GM19023 (cell line): Measurements from ENCODE around the gene CTTN.

Source experiments
- ATAC-seq: cut with Tn5 transposase; IDR thresholded peaks from one replicate; pipeline ENCODE4 v1.9.1; 2021; ENCODE audit warnings: mild to moderate bottlenecking, moderate library complexity; ENCODE audit not compliant: unreplicated experiment

Gene CTTN

DNA sequence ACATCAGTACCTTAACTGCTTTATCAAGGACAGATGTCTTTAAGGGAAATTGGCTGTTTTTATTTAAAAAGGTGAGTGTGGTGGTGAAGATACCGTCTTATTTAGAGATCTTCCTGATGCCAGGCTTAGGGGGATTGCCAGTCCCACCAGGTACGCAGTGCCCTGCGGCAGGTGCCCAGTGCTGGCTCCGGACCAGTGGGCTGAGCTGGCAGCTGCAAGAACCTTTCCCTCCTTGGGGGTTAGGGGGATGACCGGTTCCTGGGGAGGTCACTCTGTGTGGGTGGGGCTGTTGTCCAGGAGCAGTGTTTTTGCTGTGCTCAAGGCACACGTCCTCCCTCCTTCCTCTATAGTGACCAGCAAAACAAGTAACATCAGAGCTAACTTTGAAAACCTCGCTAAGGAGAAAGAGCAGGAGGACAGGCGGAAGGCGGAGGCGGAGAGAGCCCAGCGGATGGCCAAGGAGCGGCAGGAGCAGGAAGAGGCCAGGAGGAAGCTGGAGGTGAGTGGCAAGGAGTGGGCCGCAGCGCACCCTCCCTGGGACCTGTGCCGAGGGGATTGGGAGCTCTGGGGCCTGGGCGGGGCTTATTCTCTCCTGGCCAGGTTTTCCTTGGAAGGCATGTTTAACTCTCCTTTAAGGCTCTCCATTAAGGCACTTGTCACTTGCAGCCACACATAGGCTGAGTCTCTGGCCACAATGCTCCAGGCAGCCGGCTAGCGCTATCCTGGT is 30.5 kb downstream of the CTTN start:
- ATAC-seq: no peak

DNA sequence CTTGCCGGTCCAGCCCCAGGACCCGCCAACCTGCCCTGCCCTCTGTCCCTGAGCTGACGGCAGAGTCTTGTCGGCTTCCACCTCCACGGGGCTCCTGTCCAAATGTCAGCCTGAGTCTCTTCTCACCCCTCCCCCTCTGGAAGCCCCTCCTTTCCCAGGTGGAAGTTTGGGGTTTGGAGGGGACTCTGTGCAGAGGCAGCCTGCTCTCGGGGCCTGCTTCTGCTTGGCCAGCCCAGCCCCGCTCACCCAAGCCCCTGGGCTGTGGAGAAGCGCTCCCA is 31.0 kb downstream of the CTTN start:
- no peak for ATAC-seq

DNA sequence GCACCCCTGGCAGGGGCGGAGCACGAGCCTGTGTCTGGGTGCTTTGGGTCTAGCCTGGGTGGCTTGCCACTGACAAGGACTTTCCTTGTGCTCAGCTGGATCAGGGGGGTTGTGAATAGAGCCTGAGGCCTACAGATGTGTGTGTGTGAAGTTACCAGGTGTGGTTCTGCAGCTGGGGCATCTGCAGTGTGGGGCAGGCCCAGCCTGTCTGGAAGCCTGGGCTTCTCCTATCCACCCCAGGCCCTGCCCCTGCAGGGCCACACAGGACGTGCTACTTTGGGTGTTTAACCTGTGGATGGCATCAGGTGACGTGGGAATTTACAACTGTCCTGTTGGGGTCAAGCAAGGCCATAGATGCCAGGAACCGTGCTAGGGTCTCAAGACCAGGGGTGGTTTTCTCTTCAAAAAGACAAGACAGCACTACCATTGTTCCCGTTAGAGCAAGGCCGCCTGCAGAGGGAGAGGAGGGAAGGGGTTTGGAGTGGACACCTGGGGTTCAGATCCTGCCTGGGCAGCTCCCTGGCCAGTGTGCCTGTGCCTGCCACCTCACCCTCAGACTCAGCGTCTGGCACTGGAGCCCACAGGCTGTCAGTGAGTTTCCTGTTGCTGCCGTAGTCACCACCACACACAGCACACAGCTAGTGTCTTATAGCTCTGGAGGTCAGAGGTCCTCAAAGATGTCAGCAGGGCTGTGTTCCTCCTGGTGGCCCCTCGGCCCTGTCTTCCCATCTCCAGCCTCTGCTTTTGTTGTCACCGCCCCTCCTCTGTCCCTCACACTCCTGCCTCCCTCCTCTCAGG is 31.6 kb downstream of the CTTN start:
- no peak for ATAC-seq

DNA sequence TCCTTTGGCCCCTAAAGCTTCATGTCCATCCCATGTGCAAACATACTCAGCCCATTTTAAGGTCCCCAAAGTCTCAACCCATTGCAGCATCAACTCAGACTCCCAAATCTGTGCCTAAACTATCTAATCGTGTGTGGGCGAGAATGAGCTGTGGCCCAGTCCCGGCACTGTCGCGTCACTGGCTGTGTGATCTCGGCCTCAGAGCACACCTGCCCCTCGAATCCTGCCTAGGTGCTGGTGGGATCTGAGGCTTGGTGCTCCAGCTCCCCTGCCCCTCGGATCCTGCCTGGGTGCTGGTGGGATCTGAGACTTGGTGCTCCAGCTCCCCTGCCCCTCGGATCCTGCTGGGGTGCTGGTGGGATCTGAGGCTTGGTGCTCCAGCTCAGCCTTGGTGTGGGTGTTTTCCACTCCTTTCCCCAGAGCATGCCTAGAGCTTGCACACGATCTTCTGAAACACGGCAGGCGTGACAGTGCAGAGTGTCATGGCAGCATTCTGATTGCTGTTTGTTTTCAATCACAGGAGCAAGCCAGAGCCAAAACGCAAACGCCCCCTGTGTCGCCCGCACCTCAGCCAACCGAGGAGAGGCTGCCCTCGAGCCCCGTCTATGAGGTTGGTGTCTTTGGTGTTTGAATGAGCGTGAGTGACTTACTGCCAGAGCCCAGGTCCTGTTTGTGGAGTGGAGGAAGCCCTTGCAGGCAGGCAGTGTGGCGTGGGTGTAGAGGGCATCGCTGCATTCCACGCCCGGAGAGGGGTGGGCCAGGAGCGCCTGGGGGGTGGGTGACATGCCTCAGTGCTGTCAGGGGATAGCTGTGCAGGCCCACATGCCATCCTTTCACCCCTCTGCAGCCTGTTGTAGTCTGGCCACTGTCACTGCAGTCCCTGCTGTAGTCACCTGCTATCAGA is 32.6 kb downstream of the CTTN start:
- ATAC-seq: no peak

DNA sequence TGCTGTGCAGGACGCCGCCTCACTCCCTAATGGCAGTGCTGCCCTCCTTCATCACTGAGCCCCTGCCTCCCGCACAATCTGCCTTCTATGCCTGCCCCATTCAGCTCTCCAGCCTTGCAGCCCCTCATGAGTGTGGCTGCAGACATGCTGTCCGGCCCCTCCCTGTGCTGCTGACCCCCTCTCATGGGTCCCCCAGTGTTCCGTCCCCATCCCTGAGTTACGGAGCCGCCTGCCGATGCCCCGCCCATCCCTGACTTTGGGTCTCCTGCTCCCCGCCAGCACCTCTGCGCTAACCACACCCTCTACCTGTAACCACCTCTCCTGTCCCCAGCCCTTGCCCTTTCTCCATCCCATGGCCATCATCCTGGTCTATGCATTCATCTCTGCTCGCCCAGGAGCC is 33.3 kb downstream of the CTTN start:
- ATAC-seq: no peak

DNA sequence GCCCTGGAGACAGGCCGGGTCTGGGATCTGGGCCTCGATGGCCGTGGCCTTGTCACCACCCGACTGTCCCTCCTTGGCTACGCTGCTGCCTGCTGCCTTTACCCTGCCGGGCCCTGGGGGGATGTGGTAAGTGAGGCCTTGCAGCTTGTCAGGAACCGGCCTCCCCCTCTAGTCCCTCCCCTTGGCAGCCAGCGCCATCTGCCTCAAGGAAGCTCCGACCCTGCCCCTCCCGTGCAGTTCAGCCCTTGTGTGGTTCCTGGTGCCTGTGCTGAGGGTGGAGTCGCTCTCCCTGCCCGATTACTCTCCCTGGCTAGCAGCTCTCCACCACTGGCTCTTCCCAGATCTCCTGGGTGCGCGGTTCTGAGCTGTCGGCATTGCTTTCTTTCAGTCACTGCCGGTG is 33.7 kb downstream of the CTTN start:
- no peak for ATAC-seq

DNA sequence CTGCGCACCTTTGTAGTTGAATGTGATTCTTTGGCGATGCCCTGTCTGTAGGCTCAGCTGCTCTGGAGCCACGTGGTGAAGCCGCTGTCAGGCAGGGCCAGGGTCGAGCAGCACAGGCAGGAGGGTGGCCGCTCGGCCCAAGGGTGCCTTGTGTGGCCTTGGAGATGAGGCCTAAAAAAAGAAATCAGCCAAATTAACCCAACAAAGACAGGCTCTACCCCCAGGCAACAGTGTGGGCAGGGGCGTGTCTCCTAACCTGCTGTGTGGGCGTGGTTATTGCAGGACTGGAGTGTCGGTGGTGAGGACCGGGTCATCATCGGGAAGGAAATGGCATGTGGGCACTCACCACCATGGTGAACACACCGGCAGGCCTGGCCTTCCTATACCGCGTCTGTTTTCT is 34.3 kb downstream of the CTTN start:
- no peak for ATAC-seq

DNA sequence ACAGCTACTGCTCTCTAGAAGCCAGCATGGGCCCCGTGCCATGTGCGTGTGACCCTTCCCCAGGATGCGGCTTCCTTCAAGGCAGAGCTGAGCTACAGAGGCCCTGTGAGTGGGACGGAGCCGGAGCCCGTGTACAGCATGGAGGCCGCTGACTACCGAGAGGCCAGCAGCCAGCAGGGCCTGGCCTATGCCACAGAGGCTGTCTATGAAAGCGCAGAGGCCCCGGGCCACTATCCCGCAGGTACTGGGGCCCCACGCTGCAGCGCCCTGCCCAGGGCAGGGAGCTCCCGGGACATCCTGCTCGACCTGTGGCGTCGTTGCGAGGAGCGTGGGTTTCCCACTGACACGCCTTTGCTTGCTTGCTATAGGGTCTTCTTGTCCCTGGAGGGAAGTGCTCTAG is 34.7 kb downstream of the CTTN start:
- no peak for ATAC-seq

DNA sequence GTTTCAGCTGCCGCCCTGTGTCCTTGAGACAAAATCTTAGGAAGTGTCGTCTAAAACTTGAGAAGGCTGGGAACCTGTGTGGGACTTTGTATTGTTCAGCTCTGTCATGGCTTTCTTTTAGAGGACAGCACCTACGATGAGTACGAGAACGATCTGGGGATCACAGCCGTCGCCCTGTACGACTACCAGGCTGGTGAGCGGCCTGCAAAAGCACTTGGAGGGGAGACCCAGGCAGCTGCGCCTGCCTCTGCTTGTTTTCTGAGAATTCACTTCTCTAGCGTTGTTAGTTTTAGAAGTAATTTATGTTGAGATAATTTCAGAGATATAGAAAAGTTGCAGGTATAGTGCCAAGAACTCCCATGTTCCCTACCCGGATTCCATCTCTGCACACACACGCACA is 35.2 kb downstream of the CTTN start:
- no peak for ATAC-seq

DNA sequence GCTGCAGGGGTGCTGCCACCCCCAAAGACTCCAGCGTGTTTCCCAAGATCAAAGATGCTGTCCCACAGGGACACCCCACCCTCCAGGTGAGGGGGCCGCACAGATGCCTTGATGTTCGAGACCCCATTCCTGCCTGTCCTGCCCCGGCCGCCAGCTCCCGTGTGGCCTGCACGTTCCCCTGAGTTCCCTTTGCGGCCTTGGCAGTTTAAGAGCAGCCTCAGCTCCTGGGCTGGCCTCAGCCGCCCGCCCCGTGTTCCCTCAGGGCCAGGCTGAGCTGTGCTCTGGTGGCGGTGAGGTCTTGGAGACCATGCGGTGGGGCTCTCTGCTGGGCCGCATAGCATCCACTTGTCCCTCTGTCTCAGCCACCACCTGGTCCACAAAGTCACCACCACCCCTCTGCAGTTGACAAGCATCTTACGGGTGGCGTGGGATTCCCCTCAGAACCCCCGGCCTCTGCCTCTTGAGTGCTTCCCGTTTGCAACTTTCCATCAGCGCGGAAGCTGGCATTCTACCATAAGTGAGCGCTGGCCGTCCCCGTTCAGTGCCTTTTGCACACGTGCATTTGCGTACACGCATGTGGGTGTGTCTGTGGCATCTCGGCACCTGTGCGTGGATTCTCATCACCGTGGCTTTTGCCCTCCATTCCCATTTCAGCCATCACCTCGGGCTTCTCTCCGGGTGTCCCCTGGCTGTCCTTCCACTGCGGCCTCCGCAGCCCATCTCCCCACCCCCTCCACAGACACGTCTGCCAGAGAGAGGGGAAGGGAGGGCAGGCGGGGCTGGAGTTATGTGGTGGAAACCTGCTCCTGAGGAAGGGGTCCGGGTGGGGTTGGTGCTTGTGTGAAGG is 35.9 kb downstream of the CTTN start:
- ATAC-seq: no peak

DNA sequence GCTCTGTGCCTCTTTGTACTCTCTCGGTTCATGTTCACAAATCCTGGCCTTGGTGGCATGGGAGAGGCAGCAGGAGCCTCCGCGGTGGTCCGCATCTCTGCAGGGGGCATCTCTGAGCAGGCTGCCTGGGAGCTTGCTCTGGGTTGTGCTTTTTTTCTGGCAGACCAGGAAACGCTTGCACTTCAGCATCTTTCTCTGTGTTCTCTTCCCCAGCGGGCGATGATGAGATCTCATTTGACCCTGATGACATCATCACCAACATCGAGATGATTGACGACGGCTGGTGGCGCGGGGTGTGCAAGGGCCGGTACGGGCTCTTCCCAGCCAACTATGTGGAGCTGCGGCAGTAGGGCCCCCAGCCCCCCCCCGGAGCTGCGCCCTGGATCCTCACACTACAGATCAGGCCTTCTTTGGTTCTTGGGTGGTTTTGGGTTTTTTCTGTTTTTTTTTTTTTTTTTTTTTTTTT is 36.5 kb downstream of the CTTN start:
- ATAC-seq: no peak

DNA sequence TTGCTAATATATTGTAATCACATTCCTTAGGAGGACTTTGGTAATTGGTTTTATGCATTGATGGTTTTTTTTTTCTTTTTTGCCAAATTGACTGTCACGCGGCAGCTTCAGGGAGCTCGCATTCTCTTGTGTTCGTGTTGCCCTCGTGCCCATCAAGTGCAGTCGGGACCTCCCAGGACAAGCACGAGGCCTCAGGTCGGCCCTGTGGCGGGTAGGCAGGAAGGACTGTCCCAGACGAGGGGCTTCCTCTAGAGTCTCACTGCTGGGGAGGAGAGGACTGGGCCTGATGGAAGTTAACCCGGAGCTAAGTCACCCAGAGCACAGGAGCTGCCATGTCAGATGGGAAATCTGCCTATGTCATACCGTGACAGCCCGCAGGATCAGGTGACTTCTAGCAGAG is 37.0 kb downstream of the CTTN start:
- ATAC-seq: no peak

DNA sequence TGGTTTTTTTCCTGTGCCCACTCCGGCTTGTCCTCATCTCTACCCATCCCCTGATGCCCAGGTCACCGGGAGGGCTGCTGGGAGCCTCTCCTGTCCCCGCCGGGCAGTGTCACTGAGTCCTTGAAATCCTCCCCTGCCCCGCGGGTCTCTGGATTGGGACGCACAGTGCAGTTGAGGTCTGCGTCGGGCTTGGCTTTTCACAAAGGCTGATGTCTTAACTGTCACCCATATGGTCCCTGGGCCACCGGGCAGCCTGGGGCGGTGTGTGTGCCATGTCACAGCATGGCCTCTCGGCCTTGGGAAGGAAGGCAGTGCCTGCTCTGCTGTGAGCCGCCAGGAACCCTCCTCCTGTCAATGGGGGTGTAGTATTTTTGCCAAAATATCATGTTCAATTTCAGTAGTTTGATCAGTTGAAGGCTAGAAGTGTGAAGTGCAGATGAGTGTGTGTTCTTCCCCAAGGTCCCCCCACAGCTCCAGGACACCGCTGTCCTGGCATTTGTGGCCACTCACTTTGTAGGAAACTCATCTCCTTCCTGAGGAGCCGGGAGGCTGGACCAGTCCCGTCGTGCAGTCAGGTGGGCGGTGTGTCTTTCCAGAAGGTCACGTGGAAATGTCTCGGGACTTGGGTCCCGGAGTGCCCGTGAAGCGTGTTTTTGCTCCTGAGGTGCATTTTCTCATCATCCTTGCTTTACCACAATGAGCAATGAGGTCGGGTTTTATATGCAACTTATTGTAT is 37.6 kb downstream of the CTTN start:
- ATAC-seq: no peak

DNA sequence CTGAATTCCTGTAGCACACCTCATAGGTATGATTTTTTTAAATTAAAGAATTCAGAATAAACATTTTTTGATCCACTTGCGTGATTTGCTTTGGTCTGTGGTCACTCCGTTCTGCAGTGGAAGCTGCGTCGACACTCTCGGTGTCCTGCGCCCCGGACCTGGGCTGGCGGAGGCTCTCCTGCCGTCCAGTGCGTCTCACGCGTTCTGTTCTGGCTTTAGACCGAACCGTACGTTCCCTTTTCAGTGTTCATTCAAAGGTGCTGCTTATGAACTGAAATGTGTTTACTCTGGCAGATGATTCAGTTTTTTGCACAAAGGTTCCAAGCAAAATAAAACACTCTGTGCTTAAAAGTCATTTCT is 38.2 kb downstream of the CTTN start:
- ATAC-seq: no peak

DNA sequence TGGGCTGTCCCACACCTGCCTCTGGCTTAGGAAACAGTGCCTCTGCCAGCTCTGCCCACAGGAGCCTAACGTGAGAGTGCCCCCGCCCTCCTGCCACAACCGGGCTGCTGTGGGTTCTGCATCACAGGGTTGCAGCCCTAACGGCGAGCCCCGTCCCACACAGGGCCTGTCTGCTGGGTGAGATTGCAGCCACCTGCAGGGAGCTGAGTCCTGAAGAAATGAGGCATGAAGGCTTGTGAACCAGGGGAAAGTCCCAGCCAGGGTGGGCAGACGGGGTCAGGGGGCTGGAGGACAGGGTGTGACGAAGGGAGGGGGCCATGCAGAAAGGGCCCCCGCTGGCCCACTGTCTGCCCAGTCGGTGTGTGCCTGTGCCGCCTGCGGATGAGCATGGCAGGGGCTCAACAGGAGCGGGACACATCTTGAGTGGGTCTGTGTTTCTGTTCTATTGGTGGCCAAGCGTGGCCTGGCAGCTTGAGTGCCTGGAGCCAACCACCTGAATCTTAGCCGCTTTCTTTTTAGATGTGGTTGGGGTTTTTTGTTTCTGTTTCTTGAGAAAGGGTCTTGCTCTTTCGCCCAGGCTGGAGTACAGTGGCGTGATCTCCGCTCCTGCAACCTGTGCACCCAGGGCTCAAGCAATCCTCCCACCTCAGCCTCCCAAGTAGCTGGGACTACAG is 38.9 kb downstream of the CTTN start:
- ATAC-seq: no peak

DNA sequence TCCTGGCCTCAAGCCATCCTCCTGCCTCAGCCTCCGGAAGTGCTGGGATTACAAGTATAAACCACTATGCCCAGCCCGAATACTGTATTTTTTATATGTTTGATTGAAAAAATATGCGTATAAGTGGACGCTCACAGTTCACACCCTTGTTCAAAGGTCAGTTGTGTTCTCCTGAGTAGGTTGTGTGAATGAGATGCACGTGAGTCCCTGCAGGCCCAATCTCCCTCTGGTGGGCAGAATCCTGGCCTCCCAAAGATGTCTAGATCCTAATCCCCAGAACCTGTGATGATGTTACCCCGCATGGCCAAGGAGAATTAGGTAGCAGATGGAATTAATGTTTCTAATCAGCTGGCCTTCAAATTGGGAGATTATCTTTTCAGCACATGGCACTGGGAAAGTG is 41.9 kb downstream of the CTTN start:
- ATAC-seq: no peak

DNA sequence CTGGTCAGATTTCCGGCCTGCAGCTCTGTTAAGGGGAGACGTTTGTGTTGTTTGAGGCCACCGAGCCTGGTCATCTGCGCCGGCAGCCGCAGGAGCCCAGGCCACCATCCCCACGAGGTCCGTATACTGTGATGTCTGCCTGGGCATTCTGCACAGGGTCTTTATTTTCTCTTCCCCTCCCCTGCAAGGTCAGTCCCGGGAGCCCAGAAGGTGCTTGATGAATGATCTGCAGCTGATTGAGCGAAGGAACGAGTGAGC is 45.4 kb downstream of the CTTN start:
- no peak for ATAC-seq

DNA sequence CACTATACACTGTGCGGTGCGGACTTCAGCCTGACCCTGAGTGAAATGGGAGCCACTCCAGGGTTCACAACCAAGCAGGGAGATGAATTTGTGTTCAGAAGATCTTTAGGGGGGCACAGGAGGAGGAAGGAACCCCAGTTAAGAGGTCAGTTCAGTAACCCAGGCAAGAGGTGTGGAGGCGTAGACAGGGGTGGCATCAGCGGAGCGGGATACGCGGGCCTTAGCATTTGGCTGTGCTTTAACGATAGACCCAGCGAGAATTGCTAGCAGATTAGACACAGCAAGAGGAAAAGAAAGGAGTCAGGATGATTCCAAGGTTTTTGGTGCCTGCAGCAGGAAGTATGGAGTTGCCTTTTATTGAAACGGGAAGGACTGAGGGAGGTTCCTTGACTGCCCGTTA is 46.8 kb downstream of the CTTN start:
- ATAC-seq: no peak

DNA sequence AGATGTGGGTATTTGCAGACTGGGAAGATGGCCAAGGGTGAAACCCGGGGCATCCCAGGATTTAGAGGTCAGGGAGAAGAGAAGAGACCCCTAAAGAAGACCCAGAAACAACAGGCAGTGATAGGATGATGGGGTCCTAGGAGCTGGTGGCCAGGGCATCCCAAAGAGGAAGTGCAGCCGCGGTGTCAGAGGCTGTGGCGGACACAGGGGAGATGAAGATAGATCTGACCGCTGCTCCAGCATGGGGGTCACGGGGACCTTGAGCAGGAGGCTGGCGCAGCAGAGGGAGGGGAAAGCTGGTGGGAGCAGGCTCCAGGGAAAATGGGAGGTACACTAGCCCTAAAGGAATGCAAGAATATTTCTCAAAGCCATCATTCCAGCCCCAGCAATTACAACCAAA is 47.3 kb downstream of the CTTN start:
- ATAC-seq: no peak

DNA sequence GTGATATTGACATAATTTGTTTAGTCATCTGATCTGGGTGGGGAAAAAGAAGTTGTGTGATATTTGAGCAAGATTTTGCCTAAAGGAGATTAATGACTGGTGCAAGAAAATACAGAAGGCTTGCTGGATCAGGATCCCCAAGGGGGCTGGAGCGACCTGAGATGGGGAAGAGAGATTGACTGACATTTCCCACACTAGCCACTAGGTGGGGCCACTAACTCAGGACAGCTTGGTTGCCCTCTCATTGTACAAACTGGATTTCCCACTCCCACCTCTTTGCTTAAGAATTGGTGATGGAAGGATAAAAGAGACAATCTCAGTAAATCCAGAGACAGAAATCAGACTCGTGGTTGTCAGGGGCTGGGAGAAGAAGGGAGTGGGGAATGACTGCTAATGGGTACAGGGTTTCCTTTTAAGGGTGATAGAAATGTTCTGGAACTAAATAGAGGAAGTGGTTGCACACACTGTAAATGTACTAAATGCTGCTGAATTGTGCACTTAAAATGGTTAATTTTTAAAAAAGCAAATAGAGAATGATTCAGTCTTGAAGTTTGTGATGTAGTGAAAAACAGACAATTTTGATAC is 50.7 kb downstream of the CTTN start:
- no peak for ATAC-seq
